ENCODE measurements around the gene CACNA1D.

- TF ChIP-seq CTCF (IDR thresholded peaks at IDR 0.05), result no peak
- TF ChIP-seq POLR2A (IDR thresholded peaks at IDR 0.05), result no peak
These were observed 188.4 kb downstream of the CACNA1D start for GRCh38 chr3:53682807-53683206.

Data from body of pancreas (tissue), 4 donors.